Peyer's patch (tissue), 4 donors: ENCODE measurements around the gene IFT122. TPM values are rescaled to one million over a fixed set of nuclear protein-coding genes. Genes with fewer than 3 reads are reported as not detected.
"Not testable (repeated sequence)": the region's sequence is repeated elsewhere in the genome, so short reads cannot be mapped to it uniquely, and the experiment has no call there.

Experiments
- DNase-seq, 3 donors: peaks; one replicate each; pipeline ENCODE4 v3.0.0-alpha.2; 2017 to 2019
- H3K27ac ChIP-seq, 4 donors: fragments of 200-600 bp; sonication (generic); one replicate each; pipeline ENCODE4 v1.5.1; 2016 to 2019
- H3K27me3 ChIP-seq, 2 donors: fragments of 200-600 bp; sonication (generic); one replicate each; pipeline ENCODE4 v1.5.1; 2019
- H3K36me3 ChIP-seq, 3 donors: fragments of 200-600 bp; sonication (generic); one replicate each; pipeline ENCODE4 v1.5.1; 2016 to 2019
- H3K4me1 ChIP-seq, 4 donors: fragments of 200-600 bp; sonication (generic); one replicate each; pipeline ENCODE4 v1.5.1; 2016 to 2019
- H3K4me3 ChIP-seq, 4 donors: fragments of 200-600 bp; sonication (generic); 1 replicate in 3 of 4; 2 replicates in 1 of 4; pipeline ENCODE4 v1.5.1; 2016 to 2019; ENCODE audit warnings: mild to moderate bottlenecking in 1 of 4
- H3K9me3 ChIP-seq, 4 donors: fragments of 200-600 bp; sonication (generic); one replicate each; pipeline ENCODE4 v1.5.1; 2016 to 2019; ENCODE audit warnings: mild to moderate bottlenecking in 1 of 4
- CTCF ChIP-seq, 6 experiments: fragments of 450-650 bp in 4 of 6; fragments of 200-600 bp in 2 of 6; sonication (generic) in 1 of 6; IDR thresholded peaks; one replicate each; pipeline ENCODE4 v1.5.1; 2017 to 2019; ENCODE audit warnings: antibody characterized with exemption in 6 of 6, mild to moderate bottlenecking in 3 of 6, moderate library complexity in 1 of 6
- POLR2A ChIP-seq, 2 donors: fragments of 450-650 bp; IDR thresholded peaks; one replicate each; pipeline ENCODE4 v1.5.1; 2017; ENCODE audit warnings: antibody characterized with exemption in 2 of 2, mild to moderate bottlenecking in 2 of 2, moderate library complexity in 2 of 2
- total RNA-seq, 4 donors: library from RNA; depleted of rRNA; stranded (reverse); fragments of >200 nt; gene quantifications; one replicate each; pipeline ENCODE4 v1.1.0, GENCODE V29; 2016

Gene IFT122
- total RNA-seq, 4 donors from 2014 or later, result 10.9 to 85.0 (median 26.4) TPM

GRCh38 chr3:129539206-129539605 lies 99.2 kb downstream of the IFT122 start:
- no peaks in the 10 kb centered on the region for H3K36me3 ChIP-seq
- no peaks in the 10 kb centered on the region for H3K27me3 ChIP-seq
- no peak overlapping the region for H3K27ac ChIP-seq
- no peak overlapping the region for H3K4me3 ChIP-seq
- no peaks in the 10 kb centered on the region for H3K9me3 ChIP-seq
- DNase-seq, result no peak
- TF ChIP-seq POLR2A (IDR thresholded peaks at IDR 0.05) (no peak), CTCF (IDR thresholded peaks at IDR 0.05) (no peak)
- H3K4me1 ChIP-seq, result no peaks in the 10 kb centered on the region

- H3K27me3 ChIP-seq, result no peaks in the 10 kb centered on the region
- no peaks in the 10 kb centered on the region for H3K9me3 ChIP-seq
- no peaks in the 10 kb centered on the region for H3K4me1 ChIP-seq
- no peak for DNase-seq
- no peak for TF ChIP-seq POLR2A (IDR thresholded peaks at IDR 0.05)
- no peak for TF ChIP-seq CTCF (IDR thresholded peaks at IDR 0.05)
- no peak overlapping the region for H3K27ac ChIP-seq
- H3K36me3 ChIP-seq, result no peaks in the 10 kb centered on the region
- no peak overlapping the region for H3K4me3 ChIP-seq
Measured at GRCh38 chr3:129540776-129541516, 100.9 kb downstream of the IFT122 start.

- no peaks in the 10 kb centered on the region for H3K27me3 ChIP-seq
- H3K4me3 ChIP-seq, result no peak overlapping the region
- TF ChIP-seq POLR2A (IDR thresholded peaks at IDR 0.05), result no peak
- H3K36me3 ChIP-seq, result no peaks in the 10 kb centered on the region
- no peaks in the 10 kb centered on the region for H3K9me3 ChIP-seq
- H3K4me1 ChIP-seq, result no peaks in the 10 kb centered on the region
- DNase-seq, result no peak
- H3K27ac ChIP-seq, result no peak overlapping the region
Measured at GRCh38 chr3:129542747-129543146, 102.7 kb downstream of the IFT122 start.

- DNase-seq, result no peak
- Histone ChIP-seq H3K4me1 (no peaks in the 10 kb centered on the region), H3K9me3 (no peaks in the 10 kb centered on the region), H3K27ac (no peak within 1 kb of the TSS), H3K36me3 (no peaks in the 10 kb centered on the region), H3K4me3 (no peak within 1 kb of the TSS), H3K27me3 (no peaks in the 10 kb centered on the region)
- TF ChIP-seq CTCF (IDR thresholded peaks at IDR 0.05), result no peak
- no peak for TF ChIP-seq POLR2A (IDR thresholded peaks at IDR 0.05)
Measured at GRCh38 chr3:129543156-129543790, 103.2 kb downstream of the IFT122 start, which contains the start of gene H1-8. Gene H1-8 (plus strand): TSS chr3:129543175. CDS start chr3:129543219, 44 bp downstream.

- H3K9me3 ChIP-seq, result no peaks in the 10 kb centered on the region
- no peak overlapping the region for H3K4me3 ChIP-seq
- no peaks in the 10 kb centered on the region for H3K36me3 ChIP-seq
- TF ChIP-seq POLR2A (IDR thresholded peaks at IDR 0.05) (no peak), CTCF (IDR thresholded peaks at IDR 0.05) (no peak)
- no peak for DNase-seq
- H3K27ac ChIP-seq, result no peak overlapping the region
- no peaks in the 10 kb centered on the region for H3K4me1 ChIP-seq
- H3K27me3 ChIP-seq, result no peaks in the 10 kb centered on the region
Measured at GRCh38 chr3:129543999-129544398, 104.0 kb downstream of the IFT122 start.

- not testable (repeated sequence) for H3K27me3 ChIP-seq, DNase-seq, H3K4me1 ChIP-seq
Measured at GRCh38 chr3:129545951-129546350, 105.9 kb downstream of the IFT122 start.

More at GRCh38 chr3:129545951-129546350, 105.9 kb downstream of the IFT122 start:
- not testable (repeated sequence) for H3K36me3 ChIP-seq, H3K4me3 ChIP-seq, H3K27ac ChIP-seq, H3K9me3 ChIP-seq
